Liver (tissue), 9 donors: ENCODE results near the gene RPTOR. TPM values are rescaled to one million over a fixed set of nuclear protein-coding genes. Genes with fewer than 3 reads are reported as not detected.

Source experiments
- DNase-seq: peaks from one replicate; pipeline ENCODE4 v3.0.0-alpha.2; 2017; ENCODE audit warnings: low spot score
- H3K27ac ChIP-seq, 2 donors: one replicate each; pipeline ENCODE4 v1.7.0; 2013; ENCODE audit warnings: inconsistent platforms in 2 of 2, low read length in 2 of 2, control low read depth in 1 of 2, low read depth in 1 of 2, mild to moderate bottlenecking in 1 of 2
- H3K27me3 ChIP-seq, 4 donors: one replicate each; pipeline versions ENCODE4 v1.6.1 to v1.7.0; 2013; ENCODE audit warnings: low read length in 3 of 4, inconsistent platforms in 1 of 4, mild to moderate bottlenecking in 1 of 4, moderate library complexity in 1 of 4; ENCODE audit not compliant: control insufficient read depth in 4 of 4, insufficient read depth in 4 of 4
- H3K36me3 ChIP-seq, 4 donors: one replicate each; pipeline versions ENCODE4 v1.6.1 to v1.7.0; 2013; ENCODE audit warnings: low read length in 3 of 4, mild to moderate bottlenecking in 3 of 4, low read depth in 1 of 4, moderate library complexity in 1 of 4; ENCODE audit not compliant: control insufficient read depth in 4 of 4, insufficient read depth in 3 of 4
- H3K4me1 ChIP-seq, 4 donors: one replicate each; pipeline versions ENCODE4 v1.6.1 to v1.7.0; 2013; ENCODE audit warnings: low read length in 3 of 4, mild to moderate bottlenecking in 3 of 4, moderate library complexity in 1 of 4; ENCODE audit not compliant: control insufficient read depth in 4 of 4, insufficient read depth in 4 of 4
- H3K4me3 ChIP-seq, 3 donors: one replicate each; pipeline versions ENCODE4 v1.6.1 to v1.7.0; 2013; ENCODE audit warnings: low read length in 3 of 3, control low read depth in 1 of 3, low read depth in 1 of 3, mild to moderate bottlenecking in 1 of 3
- H3K9ac ChIP-seq, 2 donors: one replicate each; pipeline ENCODE4 v1.7.0; 2013; ENCODE audit warnings: low read length in 2 of 2, mild to moderate bottlenecking in 2 of 2, moderate library complexity in 2 of 2, control low read depth in 1 of 2, low read depth in 1 of 2
- H3K9me3 ChIP-seq, 4 donors: one replicate each; pipeline versions ENCODE4 v1.6.1 to v1.7.0; 2013; ENCODE audit warnings: low read length in 3 of 4; ENCODE audit not compliant: control insufficient read depth in 4 of 4
- EGR1 ChIP-seq, 2 donors: IDR thresholded peaks; 2 replicates each; pipeline ENCODE4 v1.6.1; 2016 to 2018; ENCODE audit warnings: antibody characterized with exemption in 2 of 2, low read depth in 2 of 2
- FOXA1 ChIP-seq: IDR thresholded peaks from 2 replicates; pipeline ENCODE4 v1.6.1; 2016; ENCODE audit warnings: antibody characterized with exemption
- FOXA2 ChIP-seq: IDR thresholded peaks from 2 replicates; pipeline ENCODE4 v1.6.1; 2016; ENCODE audit warnings: antibody characterized with exemption
- GABPA ChIP-seq, 2 donors: IDR thresholded peaks in 1 of 2; conservative IDR thresholded peaks in 1 of 2; 2 replicates each; pipeline ENCODE4 v1.6.1; 2016; ENCODE audit warnings: antibody characterized with exemption in 2 of 2, mild to moderate bottlenecking in 1 of 2, moderate library complexity in 1 of 2
- HNF4A ChIP-seq, 2 donors: conservative IDR thresholded peaks; 2 replicates each; pipeline ENCODE4 v1.6.1; 2016; ENCODE audit warnings: antibody characterized with exemption in 2 of 2, mild to moderate bottlenecking in 2 of 2
- HNF4G ChIP-seq: IDR thresholded peaks from 2 replicates; pipeline ENCODE4 v1.6.1; 2016; ENCODE audit warnings: antibody characterized with exemption
- JUND ChIP-seq, 2 donors: IDR thresholded peaks; 2 replicates each; pipeline ENCODE4 v1.6.1; 2016; ENCODE audit warnings: antibody characterized with exemption in 2 of 2
- REST ChIP-seq: IDR thresholded peaks from 2 replicates; pipeline ENCODE4 v1.6.1; 2016; ENCODE audit warnings: antibody characterized with exemption, mild to moderate bottlenecking
- SP1 ChIP-seq: IDR thresholded peaks from 2 replicates; pipeline ENCODE4 v1.6.1; 2018; ENCODE audit warnings: antibody characterized with exemption, mild to moderate bottlenecking
- WGBS: extraction: QIAGEN DNeasy Blood & Tissue Kit; methylation state at CpG from one replicate; pipeline ENCODE4 v1.1.7; 2013; 5-methylcytosine and 5-hydroxymethylcytosine counted together
- polyA plus RNA-seq, 2 donors: library from polyadenylated mRNA; stranded (reverse) in 1 of 2; unstranded in 1 of 2; fragments of 200-250 nt in 1 of 2; fragments of >200 nt in 1 of 2; fragmentation: Nextera tagmentation in 1 of 2; extraction: Ambion mirVana in 1 of 2; gene quantifications; one replicate each; pipeline versions ENCODE4 v1.2.1 to v1.2.3, GENCODE V29; 2013 to 2015
- total RNA-seq, 2 donors: library from RNA; depleted of rRNA; stranded (reverse); fragments of >200 nt; gene quantifications; one replicate each; pipeline ENCODE4 v1.2.3, GENCODE V29; 2014
- TF ChIP-seq, protein P1 (sequence below): IDR thresholded peaks from 2 replicates; pipeline ENCODE4 v1.6.1; 2016; ENCODE audit warnings: antibody characterized with exemption
- donor health status: healthy.
- donor health status: healthy.
- donor health status: healthy.
- donor health status: healthy.
- donor health status: healthy.

RPTOR gene
- total and polyA plus RNA-seq, 4 donors, result 4.8 to 25.4 (median 11.6) TPM

- Histone ChIP-seq H3K36me3 (peaks cover 0 to 13% (median 3%) of the 10 kb centered on the region in 4 donors), H3K4me1 (no peaks in the 10 kb centered on the region), H3K4me3 (no peak overlapping the region), H3K9ac (no peak overlapping the region), H3K27ac (no peak overlapping the region), H3K9me3 (no peaks in the 10 kb centered on the region), H3K27me3 (no peaks in the 10 kb centered on the region)
- TF ChIP-seq HNF4A (conservative IDR thresholded peaks at IDR 0.05), result no peak
- TF ChIP-seq, protein P1, sequence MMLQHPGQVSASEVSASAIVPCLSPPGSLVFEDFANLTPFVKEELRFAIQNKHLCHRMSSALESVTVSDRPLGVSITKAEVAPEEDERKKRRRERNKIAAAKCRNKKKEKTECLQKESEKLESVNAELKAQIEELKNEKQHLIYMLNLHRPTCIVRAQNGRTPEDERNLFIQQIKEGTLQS, result no peak
- TF ChIP-seq HNF4G, result no peak
- TF ChIP-seq FOXA1, result no peak
- TF ChIP-seq REST, result no peak
- TF ChIP-seq FOXA2, result no peak
- WGBS, result 84% methylated on average over 5 of the region's 5 CpGs
- DNase-seq, result no peak
Observed at GRCh38 chr17:80705988-80706387, 161.3 kb downstream of the RPTOR start.

DNA sequence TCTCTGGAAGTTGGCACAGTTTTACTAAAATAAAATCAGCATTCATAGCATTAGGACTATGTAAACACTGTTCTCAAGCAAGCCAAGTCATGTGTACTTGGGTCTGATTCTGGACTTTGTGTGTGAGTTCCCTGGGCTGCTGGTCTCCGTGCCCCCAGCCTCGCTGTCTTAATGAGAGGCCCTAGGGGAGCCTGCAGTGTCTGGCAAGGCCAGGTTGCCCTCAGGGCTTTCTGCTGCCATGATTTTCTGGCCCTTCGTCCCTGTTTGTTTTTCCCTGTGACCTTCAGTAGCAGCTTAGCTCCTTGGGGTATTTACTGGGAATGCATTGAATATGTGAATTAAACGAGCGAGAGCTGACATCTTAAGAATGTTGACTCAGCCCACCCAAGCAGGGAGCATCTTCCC is 161.8 kb downstream of the RPTOR start:
- Histone ChIP-seq H3K27ac (no peak overlapping the region), H3K4me1 (no peaks in the 10 kb centered on the region), H3K9ac (no peak overlapping the region), H3K4me3 (no peak overlapping the region), H3K27me3 (no peaks in the 10 kb centered on the region), H3K9me3 (no peaks in the 10 kb centered on the region), H3K36me3 (peaks cover 0 to 13% (median 3%) of the 10 kb centered on the region in 4 donors)
- TF ChIP-seq EGR1 (IDR thresholded peaks at IDR 0.05; ENCODE audit: low read depth in 2 of 2) (no peak), FOXA1 (no peak), HNF4G (no peak)
- TF ChIP-seq, protein P1, result no peak
- WGBS, result 89% methylated on average over 5 of the region's 5 CpGs
- DNase-seq, result no peak

GRCh38 chr17:80708480-80708879 is 163.8 kb downstream of the RPTOR start:
- Histone ChIP-seq H3K27me3 (no peaks in the 10 kb centered on the region), H3K36me3 (peaks cover 0 to 13% (median 3%) of the 10 kb centered on the region in 4 donors), H3K4me3 (no peak overlapping the region), H3K9ac (no peak overlapping the region), H3K9me3 (no peaks in the 10 kb centered on the region), H3K27ac (no peak overlapping the region), H3K4me1 (no peaks in the 10 kb centered on the region)
- 95% methylated on average over 6 of the region's 6 CpGs for WGBS
- DNase-seq, result no peak
- TF ChIP-seq GABPA (IDR thresholded peaks at IDR 0.05 in 1 of 2, conservative IDR thresholded peaks at IDR 0.05 in 1 of 2), result no peak
- TF ChIP-seq SP1, result no peak
- no peak for TF ChIP-seq HNF4G
- no peak for TF ChIP-seq JUND (IDR thresholded peaks at IDR 0.05)
- TF ChIP-seq, protein P1, result no peak
- TF ChIP-seq HNF4A (conservative IDR thresholded peaks at IDR 0.05), result no peak
